Left cardiac atrium (tissue), 4 donors: Measurements from ENCODE around the gene DOHH. TPM values are rescaled to one million over a fixed set of nuclear protein-coding genes. Genes with fewer than 3 reads are reported as not detected.
A peak's percentile ranks its signal among the peaks of the same experiment; 100 is the strongest.

Experiments
- ATAC-seq, 2 donors: fragments of 200-7000 bp; cut with Tn5 transposase; one replicate each; pipeline ENCODE4 v1.9.1; 2020; ENCODE audit warnings: mild to moderate bottlenecking in 2 of 2, moderate library complexity in 2 of 2
- DNase-seq: peaks from one replicate; pipeline ENCODE4 v3.0.0-alpha.2; 2020
- intact Hi-C, 2 donors: fragments of 100-400 bp; cut with DNase I; formaldehyde crosslinking; loops; one replicate each; pipeline versions ENCODE4 v1.14.1 to v1.15.1; 2022 to 2023
- total RNA-seq, 2 donors: library from RNA; stranded (reverse); fragmentation: NEBNext Ultra II Directional; extraction: Animal tissue kit (Norgen Biotek cat#: 25700); gene quantifications; one replicate each; pipeline ENCODE4 v1.2.1, GENCODE V29; 2021
- donor health status: DM: no; HTN: yes; CAD: no.
- donor health status: DM: no; HTN: yes; CAD: no; lungs with severe emphysema.
- donor health status: DM: yes; HTN: yes; CAD: no.
- donor health status: Dilated cardiomyopathy.

Gene DOHH
- total RNA-seq, 2 donors from 2014 or later = 10.4 to 13.2 TPM

DNA sequence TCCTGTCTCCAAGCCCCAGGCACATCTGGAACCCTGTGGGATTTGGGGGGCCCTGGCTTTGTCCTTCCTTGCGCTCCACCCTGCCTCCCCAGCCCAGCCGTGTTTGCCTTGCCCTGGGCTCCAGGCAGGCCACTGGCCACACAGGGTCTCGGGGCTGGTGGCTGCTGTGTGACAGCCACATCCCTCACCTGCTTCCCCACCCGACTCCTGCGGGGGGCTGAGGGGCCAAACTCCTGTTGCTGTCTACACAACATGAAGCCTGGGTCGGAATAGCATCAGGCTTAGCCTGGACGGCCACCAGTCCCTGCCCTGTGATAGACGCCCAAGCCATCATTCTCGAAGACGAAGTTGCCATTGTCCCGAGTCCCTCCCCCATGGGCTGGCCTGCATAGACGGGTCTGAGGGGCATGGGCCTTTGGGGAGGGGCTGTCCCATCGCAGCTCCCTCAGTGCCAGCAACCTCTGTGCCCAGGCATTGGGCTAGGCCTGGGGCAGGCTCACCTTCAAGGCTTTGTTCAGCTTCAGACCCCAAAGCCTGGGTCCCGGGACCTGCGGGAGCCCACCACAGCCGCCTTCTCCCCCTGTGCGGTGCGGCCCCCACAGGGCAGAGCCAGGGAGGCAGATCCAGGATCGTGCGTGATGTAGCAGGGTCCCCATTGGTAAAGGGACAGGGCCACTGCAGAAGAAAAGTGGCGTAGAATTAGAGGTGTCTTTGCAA lies 23.0 kb upstream of the DOHH start:
- no peak for DNase-seq
- intact Hi-C loops = no loop called here
- no peak for ATAC-seq

DNA sequence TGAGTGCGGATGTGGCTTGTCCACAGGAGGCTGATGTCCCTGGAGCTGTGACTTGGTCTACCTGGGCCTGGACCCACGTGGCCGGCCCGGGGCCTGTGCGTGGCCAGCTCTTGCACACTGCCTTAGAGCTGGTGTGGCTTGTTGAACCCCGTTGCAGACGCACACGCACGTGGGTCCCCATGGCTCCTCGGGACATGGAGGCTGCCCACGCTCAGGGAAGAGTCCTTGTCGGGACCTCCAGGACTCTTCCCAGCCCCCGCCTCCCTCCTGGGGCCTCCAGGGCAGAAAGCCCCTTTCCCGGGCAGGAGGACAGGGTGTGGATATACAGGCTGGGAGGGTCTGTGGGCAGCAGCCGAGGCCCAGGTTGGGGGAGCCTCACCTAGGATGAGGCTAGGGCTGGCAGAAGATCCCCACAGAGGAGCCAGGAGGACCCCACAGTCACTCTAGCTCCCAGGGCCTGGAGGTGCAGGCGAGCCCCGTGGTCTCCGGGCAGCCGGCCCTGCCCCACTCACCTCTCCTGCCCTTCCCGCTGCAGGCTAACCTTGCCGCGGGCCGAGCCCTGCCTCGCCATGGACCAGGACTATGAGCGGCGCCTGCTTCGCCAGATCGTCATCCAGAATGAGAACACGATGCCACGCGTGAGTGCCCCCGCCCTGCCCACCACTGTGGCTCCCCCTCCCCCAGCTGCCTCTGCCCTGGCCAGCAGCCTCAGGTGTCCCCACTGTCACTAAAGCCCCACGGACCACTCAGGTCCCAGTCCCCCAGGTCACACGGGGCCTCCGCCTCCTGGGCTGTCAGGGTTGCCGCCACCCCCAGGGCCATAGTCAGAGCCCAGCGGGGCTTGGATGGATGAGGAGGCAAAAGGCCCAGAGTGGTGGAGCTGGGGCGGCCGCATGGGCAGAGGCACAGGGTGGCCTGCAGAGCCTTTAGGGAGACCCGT lies 22.2 kb upstream of the DOHH start:
- intact Hi-C loops = no loop called here
- ATAC-seq (no peak), DNase-seq (no peak)

DNA sequence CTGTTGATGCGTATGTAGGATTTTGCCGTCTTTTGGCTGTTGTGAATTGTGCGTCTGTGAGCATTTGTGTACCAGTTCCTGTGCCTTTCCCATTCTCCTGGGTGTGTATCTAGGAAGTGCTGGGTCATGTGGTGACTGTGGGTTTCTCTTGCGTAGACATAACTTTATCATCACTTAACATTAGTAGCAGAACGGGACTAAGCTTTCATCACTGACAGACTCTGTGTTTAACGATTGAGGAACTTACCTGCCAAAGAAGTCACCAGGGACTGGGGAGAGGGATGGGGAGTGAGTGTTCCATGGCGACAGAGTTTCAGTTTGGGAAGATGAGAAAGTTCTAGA lies 20.6 kb upstream of the DOHH start:
- intact Hi-C loops = no loop called here
- no peak for ATAC-seq
- DNase-seq = no peak

DNA sequence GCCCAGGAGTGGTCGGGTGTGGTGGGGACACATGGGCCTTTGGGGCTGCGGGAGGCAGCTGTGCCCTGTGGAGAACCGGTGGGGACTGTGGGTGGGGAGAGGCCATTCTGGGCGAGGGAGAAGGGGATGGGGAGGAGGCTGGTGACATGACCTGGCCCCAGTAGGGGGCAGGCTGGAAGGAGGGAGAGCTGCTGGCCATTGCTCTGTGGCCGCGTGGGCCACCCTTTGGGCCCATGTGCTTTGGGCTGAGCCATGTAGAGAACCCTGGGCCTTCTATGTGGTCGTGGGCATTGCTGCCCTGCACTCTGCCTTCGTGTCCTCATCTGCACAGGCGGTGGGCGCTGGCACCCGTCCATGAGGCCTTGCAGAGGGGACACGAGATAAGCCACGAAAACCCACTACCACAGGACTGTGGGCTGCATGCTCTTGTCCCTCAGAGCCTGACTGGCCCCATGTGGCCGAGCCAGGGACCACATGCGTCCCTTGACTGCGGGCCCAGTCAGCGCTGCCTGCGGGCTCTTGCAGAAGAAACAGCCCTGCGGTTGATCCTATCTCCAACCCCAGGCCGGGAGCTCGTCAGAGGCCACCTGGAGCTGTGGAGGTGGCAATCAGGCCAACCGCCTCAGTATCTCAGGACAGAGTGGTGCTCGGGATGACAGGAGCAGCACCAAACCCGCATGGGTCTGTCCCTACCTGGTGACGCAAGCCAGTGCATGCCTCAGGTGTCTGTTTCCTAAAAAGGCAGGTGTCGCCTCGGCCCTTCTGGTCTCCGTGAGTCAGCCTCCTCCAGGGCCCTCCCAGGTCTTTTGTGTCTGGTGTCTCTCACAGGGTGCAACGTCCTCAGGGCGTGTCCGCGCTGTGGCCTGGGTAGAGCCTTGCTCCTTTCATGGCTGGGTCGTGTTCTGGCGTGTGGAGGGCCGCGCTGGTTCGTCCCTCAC lies 20.0 kb upstream of the DOHH start:
- DNase-seq (no peak), ATAC-seq (peak in 1 of 2 donors; percentile 12)
- intact Hi-C loops = no loop called here

DNA sequence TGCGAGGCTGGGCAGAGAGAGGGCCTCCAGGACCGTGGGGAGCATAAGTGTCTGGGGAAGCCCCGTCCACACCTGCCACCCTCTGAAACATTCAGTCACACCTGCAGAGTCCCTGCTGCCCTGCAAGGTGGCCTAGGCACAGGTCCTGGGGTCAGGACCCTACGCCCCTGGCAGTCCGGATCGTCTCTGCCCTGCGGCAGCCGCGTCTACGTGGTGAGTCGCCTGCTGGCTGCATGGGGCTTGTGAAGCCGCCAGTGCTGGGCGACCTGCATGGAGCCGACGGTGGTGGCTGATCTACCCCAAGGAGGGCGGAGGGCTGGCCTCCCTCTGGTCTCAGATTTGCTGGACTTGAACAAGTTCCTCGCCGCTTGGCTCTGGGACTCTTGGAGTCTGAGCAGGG lies 18.7 kb upstream of the DOHH start:
- no peak for ATAC-seq
- intact Hi-C loops = no loop called here
- DNase-seq = no peak

DNA sequence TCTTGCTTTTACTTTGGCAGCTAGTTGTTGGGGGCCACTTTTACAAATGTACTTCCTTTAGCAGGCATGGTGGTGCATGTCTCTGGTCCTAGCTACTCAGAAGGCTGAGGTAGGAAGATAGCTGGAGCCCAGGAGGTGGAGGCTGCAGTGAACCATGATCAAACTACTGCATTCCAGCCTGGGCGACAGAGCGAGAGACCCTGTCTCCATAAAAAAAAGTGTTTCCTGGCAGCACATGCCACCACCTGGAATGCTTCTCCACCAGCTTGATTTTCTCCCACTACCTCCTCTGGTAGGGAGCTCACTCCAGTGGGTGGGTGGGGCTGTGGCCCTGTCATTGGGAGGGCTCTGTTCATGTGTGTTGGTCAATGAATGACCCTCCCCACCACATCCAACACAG lies 18.2 kb upstream of the DOHH start:
- DNase-seq (no peak), ATAC-seq (no peak)
- intact Hi-C loops = no loop called here

DNA sequence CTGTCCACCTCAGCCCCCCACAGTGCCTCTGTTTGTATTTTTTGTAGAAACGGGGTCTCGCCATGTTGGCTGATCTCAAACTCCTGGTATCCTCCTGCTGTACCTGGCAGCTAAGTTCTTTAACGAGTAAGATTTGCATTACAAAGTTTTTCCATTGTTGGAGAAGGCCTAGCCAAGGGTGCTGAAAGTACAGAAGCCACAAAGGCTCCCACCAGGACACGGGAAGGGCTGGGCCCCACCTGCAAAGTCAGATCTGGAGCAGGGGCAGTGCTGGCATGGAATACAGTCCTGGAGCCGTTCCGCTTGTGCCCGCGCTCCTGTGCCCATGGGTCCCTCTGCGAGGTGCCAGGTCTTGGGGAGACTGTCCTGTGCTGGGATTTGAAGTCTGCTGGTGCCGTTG lies 17.8 kb upstream of the DOHH start:
- intact Hi-C loops = no loop called here
- DNase-seq (no peak), ATAC-seq (no peak)

DNA sequence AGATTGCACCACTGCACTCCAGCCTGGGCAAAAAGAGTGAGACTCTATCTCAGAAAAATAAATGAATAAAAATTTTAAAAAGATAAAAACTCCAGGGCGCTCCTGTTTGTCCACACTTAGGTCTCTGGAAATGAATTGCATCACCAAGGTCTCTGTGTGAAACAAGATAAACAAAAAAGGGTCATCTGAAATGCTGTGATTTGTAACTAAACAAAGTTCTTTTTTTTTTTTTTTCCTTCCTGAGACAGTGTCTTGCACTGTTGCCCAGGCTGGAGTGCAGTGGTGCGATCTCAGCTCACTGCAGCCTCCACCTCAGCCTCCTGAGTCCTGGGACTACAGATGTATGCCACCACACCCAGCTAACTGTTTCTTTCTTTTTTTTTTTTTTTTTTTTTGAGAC lies 17.2 kb upstream of the DOHH start:
- ATAC-seq = no peak

DNA sequence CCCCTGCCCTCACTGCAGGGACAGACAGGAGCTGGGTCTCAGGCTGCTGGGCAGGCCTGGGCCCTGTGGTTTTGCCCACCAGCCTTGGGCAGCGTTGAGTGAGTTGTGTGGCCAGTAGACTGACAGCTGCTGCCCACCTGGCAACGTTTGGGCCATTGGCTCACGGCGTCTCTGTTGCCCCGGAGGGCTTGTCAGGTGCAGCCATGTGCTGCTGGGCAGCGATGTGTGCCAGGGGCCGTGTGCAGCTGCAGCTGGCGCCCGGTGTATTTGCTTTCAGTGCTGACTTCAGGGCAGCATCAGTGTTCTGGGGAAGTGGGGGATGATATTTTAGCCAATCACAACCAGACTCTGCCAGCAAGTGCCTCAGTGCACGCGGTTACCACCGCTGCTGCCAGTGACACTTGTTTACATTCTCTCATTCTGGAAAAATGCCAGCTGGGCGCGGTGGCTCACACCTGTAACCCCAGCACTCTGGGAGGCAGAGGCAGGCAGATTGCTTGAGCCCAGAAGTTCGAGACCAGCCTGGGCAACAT lies 16.3 kb upstream of the DOHH start:
- DNase-seq = no peak
- no peak for ATAC-seq
- intact Hi-C loops = no loop called here

More for the DNA sequence above, 17.2 kb upstream of the DOHH start:
- intact Hi-C loops = no loop called here
- no peak for DNase-seq

DNA sequence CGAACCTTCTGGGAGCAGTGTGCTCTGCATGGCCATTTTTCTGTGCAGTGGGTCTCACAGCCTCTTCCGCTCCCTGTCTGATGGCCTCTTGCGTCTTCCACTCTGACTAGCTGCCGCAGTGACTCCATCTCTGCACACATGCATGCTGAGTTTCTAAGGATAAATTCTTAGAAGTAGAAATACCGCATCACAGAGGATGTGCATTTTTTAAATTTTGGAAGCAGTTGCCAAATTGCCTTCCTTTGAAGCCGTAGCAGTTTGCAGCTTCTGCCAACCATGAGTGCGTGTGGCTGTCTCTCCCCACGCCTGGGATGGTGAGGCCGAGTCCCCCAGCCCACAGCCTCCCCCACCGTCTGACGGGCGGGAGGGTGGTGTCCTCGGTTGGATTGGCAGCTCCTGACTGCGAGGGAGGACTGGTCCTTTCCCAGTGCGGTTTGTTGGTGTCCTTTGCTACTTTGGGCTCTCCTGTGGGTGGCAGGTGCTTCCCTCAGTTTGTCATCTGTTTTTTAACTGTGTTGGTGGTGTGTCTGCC lies 15.5 kb upstream of the DOHH start:
- intact Hi-C loops = no loop called here
- DNase-seq = no peak
- ATAC-seq = no peak

DNA sequence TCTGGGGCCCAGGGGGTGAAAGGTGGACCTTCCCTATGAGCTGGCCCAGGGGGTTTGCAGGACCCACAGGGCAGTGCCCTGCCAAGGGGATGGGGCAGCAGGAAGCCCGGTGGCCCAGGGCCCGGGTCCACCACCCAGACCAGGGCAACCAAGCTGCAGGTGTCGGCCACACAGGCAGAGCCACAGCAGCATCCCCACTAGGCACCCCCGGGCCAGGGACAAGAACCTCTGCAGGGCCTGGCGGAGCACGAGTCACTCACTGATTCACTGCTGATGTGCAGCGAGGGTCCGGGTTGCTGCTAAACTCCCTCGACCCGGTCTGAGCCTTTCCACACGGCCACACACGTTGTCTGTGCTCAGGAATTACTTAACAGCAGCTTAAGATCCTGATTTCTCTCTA lies 14.5 kb upstream of the DOHH start:
- intact Hi-C loops = no loop called here
- DNase-seq (no peak), ATAC-seq (no peak)

DNA sequence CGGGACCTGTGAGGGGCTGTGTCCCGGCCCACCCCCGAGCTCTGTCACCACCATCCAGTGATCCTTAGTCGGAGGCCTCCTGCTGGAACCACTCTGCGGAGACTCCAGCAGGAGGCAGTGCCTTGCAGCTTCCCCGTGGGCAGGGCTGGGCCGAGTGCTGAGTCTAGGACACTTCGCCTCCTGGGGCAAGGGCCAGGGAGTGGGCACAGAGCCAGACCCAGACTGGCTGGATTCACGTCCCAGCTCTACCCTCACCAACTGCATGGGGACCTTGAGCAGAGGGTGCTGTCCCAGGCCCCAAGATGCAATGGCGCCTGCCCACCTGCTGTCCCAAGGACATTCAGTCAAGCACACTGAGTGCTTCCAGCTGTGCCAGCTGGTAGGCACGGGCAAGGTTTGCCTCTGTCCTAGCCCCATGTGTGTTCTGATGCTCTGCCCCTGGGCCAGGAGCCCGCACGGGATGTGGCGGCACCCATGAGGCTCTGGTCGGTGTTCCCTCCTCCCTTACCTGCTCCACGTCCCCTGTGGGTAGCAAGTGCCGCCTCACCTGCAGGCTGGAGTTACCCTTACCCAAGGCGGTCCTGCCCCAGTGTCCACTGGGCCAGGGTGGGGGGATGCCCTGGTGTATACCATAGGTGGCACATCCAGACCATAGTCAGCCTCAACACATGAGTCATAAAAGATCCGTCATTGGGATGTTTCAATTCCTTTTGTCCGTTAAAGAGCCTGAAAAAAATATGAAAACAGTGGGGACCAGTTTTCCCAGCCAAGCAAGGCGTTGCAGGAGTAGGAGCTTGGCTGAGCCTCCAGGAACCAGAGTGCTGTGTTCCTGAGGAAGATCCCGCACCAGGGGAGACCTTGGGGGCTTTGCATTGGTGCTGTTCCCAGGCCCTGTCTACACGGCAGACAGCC lies 13.0 kb upstream of the DOHH start:
- intact Hi-C loops = no loop called here
- ATAC-seq = peak; percentile 14 to 56
- DNase-seq = no peak

DNA sequence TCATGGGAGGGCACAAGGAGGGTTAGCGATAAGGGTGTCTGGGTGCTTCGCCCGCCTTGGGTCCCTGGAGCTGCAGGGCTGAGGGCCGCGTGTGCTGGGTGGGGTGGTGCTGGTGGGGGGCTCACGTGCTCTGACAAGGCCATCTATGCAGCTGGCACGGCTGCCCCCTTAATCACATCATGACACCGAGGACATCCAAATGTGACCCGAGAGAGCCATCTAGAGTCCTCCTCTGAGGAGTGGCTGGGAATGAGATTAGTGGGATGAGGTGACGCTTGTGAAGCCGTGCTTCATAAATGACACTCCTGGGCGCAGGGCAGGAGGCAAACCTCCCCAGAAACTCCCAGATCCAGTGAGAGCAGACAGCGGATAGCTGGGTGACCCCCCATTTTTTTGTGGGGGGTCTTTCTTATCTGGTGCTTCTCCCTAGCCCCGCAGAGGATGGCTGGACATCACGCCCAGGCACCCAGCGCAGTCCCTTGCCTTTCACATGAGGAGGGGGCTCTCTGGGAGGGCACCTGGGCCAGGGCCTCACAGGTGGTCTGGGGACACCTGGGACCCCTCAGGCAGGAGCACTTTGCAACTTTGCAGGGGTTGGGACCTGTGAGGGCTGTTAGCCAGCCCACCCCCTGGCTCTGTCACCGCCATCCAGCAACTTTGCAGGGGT lies 12.2 kb upstream of the DOHH start:
- no peak for DNase-seq
- peak in 1 of 2 donors; percentile 16 for ATAC-seq
- intact Hi-C loops = no loop called here

DNA sequence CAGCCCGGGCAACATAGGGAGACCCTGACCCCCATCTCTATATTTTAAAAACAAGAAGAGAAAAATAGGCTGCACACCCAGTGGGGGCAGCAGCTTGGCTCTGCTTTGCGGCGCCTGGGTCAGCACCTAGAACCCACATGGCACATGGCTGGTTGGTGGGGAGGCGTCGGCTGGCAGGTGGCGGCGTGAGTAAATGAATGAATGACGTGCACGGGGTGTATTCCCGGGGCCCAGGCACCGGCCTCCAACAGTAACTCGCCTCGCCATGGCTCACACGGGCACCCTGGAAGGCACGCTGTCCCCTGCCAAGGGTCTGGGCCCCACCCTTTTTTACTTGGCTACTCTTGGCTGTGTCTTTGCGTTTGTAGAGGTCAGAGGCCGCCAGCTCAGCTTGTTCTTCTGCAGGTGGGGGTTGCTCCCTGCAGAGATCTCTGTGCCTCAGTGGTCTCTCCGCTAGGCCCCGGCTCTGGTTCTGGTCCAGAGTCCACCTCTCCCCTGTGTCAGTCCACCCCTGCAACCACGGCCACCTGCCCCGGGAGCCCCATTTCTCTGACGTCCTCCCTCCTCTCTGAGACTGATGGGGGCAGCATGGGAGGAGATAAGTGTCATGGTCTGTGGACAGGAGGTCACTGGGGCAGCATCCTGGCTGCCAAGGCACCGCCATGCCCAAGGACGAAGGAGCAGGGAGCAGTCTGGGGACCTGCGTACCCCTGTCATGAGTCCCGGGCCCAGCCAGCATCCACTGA lies 11.2 kb upstream of the DOHH start:
- ATAC-seq (no peak), DNase-seq (no peak)
- intact Hi-C loops = no loop called here

DNA sequence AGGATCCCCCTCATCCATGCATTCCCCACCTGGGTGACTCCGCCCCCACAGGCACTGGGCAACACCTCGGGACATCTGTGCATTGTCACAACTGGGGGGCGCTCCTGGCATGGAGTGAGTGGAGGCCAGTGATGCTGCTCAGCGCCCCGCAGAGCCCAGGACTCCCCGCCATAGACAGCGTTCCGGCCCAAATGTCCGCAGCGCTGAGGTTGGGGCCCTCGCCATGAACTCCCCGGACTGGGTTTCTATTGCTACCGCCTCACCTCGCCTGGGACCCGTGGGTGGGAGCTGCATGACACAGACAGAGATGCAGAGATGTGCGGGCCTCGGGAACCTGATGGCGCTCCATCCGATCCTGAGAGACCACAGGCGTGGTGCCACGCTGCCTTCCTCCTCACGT lies 10.3 kb upstream of the DOHH start:
- intact Hi-C loops = no loop called here
- DNase-seq = no peak
- no peak for ATAC-seq

DNA sequence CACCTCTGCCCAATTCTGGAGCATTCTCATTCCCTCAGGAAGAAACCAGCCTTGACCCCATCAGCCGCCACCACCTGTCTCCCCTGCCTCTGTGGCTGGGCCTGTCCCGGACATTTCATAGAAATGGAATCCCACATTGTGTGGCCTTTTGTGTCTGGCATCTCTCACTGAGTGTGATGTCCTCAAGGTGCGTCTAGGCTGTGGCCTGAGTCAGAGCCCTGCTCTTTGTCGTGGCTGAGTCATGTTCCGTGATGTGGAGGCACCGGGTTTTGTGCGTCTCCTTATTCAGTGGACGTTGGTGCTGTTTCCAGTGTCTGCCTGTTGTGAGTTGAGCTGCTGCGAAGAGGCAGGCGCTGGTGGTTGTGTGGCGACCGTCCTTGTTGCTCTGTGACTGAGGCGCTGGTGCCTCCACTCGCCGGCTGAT lies 9.1 kb upstream of the DOHH start:
- ATAC-seq (no peak), DNase-seq (no peak)
- intact Hi-C loops = no loop called here
